Measurements from ENCODE around the gene FBXL22. TPM values are rescaled to one million over a fixed set of nuclear protein-coding genes. Genes with fewer than 3 reads are reported as not detected.

FBXL22 gene
- total RNA-seq, 1 experiment from 2014 or later: 0.17 TPM

DNA sequence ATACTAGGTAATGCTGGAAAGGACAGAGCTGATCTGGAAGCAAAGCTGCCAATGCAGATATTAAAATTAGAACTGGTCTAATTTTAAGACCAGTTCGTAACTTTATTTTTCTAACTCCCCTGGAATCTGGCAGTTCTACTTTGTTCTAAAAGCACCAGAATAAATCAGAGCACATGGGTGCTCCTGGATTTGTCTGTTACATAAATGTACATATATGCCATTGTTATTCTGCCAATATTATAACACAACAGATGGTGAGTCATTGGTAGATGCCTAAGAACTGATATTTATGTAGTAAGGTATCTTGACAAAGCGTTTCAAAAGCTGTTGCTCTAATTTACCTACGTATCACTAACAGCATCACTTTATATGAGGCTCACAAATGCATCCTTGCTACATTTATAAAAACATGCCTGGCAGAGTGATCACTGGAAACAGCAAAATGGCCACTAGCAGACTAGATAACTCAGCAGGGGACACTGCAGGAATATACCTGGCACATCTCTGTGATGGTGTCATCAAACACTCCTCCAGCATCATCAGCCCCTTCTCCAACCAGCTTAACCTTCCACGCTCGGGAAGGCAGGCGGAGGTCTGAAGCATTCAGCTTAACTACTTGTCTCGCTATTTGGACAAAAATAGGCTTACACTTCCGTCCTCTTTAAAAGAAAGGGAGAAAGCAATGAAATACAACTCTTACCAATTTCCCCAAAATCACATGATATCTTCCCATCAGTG is 26.2 kb downstream of the FBXL22 start:
- Histone ChIP-seq H3K4me2 (no peak overlapping the region), H3K9me2 (ENCODE audit: insufficient read depth) (no peaks in the 10 kb centered on the region), H3K27me3 (ENCODE audit: insufficient read depth, low read depth) (no peaks in the 10 kb centered on the region), H3K27ac (no peak overlapping the region), H4K20me1 (ENCODE audit: insufficient read depth) (no peaks in the 10 kb centered on the region), H3F3A (ENCODE audit: insufficient read depth, low read depth) (no peaks in the 10 kb centered on the region), H3K9me3 (ENCODE audit: insufficient read depth, low read depth) (no peaks in the 10 kb centered on the region), H3K4me3 (no peak overlapping the region), H3K79me2 (ENCODE audit: low read depth) (no peaks in the 10 kb centered on the region), H2AFZ (no peak overlapping the region), H3K36me3 (ENCODE audit: low read depth) (no peaks in the 10 kb centered on the region), H3K4me1 (replicated peaks; ENCODE audit: insufficient read depth) (no peaks in the 10 kb centered on the region)
- ChIA-PET POLR2A (ENCODE audit: unreplicated experiment) (no interaction called here), CTCF (interaction anchor here (0.6 kb wide), 1 partner anchor 786 kb away, joined by 3 read pairs; no protein-coding TSS in a partner anchor)
- no TSS peak for BruUV-seq (replicated peaks)
- DNase-seq: no peak
- intact Hi-C loops (cut with micrococcal nuclease; ENCODE audit: unreplicated experiment): no loop called here
- no peak for TF ChIP-seq EZH2 (IDR thresholded peaks at IDR 0.05; ENCODE audit: low read depth)
- TF ChIP-seq, protein P1, sequence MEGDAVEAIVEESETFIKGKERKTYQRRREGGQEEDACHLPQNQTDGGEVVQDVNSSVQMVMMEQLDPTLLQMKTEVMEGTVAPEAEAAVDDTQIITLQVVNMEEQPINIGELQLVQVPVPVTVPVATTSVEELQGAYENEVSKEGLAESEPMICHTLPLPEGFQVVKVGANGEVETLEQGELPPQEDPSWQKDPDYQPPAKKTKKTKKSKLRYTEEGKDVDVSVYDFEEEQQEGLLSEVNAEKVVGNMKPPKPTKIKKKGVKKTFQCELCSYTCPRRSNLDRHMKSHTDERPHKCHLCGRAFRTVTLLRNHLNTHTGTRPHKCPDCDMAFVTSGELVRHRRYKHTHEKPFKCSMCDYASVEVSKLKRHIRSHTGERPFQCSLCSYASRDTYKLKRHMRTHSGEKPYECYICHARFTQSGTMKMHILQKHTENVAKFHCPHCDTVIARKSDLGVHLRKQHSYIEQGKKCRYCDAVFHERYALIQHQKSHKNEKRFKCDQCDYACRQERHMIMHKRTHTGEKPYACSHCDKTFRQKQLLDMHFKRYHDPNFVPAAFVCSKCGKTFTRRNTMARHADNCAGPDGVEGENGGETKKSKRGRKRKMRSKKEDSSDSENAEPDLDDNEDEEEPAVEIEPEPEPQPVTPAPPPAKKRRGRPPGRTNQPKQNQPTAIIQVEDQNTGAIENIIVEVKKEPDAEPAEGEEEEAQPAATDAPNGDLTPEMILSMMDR (conservative IDR thresholded peaks at IDR 0.05): no peak

DNA sequence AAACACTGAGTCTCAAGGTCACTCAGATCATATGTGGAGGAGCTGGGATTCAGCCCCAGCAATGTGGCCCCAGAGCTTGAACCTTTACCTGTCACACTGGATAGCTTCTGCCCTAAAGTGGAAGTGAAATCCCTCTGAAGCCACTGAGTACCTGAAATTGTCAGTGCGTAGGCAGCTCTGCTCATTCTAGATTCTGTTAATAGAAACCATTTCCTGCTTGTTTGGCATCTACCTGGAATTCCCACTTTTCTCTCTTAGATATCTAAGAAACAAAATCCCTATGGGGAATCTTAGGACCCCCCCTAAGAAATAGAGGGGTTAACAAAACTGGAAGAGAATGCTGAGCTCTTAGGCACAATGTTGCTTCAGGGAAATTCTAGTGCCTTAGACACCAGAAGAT is 29.8 kb downstream of the FBXL22 start:
- H3K4me1 ChIP-seq (replicated peaks; ENCODE audit: insufficient read depth): no peaks in the 10 kb centered on the region
- BruUV-seq (replicated peaks): no TSS peak
- TF ChIP-seq EZH2 (IDR thresholded peaks at IDR 0.05; ENCODE audit: low read depth): no peak
- TF ChIP-seq, protein P1 (conservative IDR thresholded peaks at IDR 0.05): no peak
- DNase-seq: no peak
- no peak overlapping the region for H2AFZ ChIP-seq
- H3K9me2 ChIP-seq (ENCODE audit: insufficient read depth): no peaks in the 10 kb centered on the region
- H3K9me3 ChIP-seq (ENCODE audit: insufficient read depth, low read depth): no peaks in the 10 kb centered on the region
- H4K20me1 ChIP-seq (ENCODE audit: insufficient read depth): no peaks in the 10 kb centered on the region
- H3K36me3 ChIP-seq (ENCODE audit: low read depth): no peaks in the 10 kb centered on the region
- CTCF ChIA-PET: interaction anchor here (0.6 kb wide), 1 partner anchor 140 kb away, joined by 4 read pairs; no protein-coding TSS in a partner anchor
- POLR2A ChIA-PET (ENCODE audit: unreplicated experiment): interaction anchor here (0.7 kb wide), 2 partner anchors 319 to 484 kb away, joined by 7 to 15 read pairs; no protein-coding TSS in a partner anchor
- H3K79me2 ChIP-seq (ENCODE audit: low read depth): no peaks in the 10 kb centered on the region
- no peak overlapping the region for H3K4me3 ChIP-seq
- no peak overlapping the region for H3K4me2 ChIP-seq
- no peaks in the 10 kb centered on the region for H3K27me3 ChIP-seq (ENCODE audit: insufficient read depth, low read depth)
- intact Hi-C loops (cut with micrococcal nuclease; ENCODE audit: unreplicated experiment): no loop called here
- no peaks in the 10 kb centered on the region for H3F3A ChIP-seq (ENCODE audit: insufficient read depth, low read depth)
- no peak overlapping the region for H3K27ac ChIP-seq

DNA sequence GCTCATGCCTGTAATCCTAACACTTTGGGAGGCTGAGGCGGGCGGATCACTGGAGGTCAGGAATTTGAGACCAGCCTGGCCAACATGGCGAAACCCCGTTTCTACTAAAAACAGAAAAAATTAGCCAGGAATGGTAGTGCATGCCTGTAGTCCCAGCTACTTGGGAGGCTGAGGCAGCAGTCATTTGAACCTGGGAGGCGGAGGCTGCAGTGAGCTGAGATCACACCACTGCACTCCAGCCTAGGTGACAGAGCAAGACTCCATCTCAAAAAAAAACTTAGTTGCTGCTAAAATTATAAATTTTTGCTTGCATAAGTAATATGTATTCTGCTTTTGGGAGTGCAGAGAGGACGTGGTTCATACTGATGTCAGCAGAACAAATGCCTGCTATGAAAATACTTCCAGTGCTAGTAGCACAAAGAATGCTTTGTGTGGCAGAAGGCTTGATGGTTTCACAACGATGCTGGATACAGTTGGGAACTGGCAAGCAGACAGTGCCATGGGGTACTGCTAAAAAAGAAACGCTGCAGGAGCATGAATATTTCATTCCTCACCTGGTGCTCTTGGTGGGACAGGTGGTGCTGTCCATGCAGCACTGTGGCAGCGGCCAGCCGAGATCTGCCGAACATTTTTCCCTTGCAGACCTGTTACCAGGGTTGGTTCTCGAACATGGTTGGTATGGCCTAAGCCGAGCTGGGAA is 31.1 kb downstream of the FBXL22 start:
- Histone ChIP-seq H3K27ac (no peak overlapping the region), H3K9me2 (ENCODE audit: insufficient read depth) (no peaks in the 10 kb centered on the region), H3K79me2 (ENCODE audit: low read depth) (no peaks in the 10 kb centered on the region), H3K36me3 (ENCODE audit: low read depth) (no peaks in the 10 kb centered on the region), H3K4me3 (no peak overlapping the region), H3K27me3 (ENCODE audit: insufficient read depth, low read depth) (no peaks in the 10 kb centered on the region), H3K9me3 (ENCODE audit: insufficient read depth, low read depth) (no peaks in the 10 kb centered on the region), H3F3A (ENCODE audit: insufficient read depth, low read depth) (no peaks in the 10 kb centered on the region), H3K4me2 (no peak overlapping the region), H3K4me1 (replicated peaks; ENCODE audit: insufficient read depth) (no peaks in the 10 kb centered on the region), H4K20me1 (ENCODE audit: insufficient read depth) (no peaks in the 10 kb centered on the region), H2AFZ (no peak overlapping the region)
- no peak for DNase-seq
- ChIA-PET POLR2A (ENCODE audit: unreplicated experiment) (no interaction called here), CTCF (no interaction called here)
- TF ChIP-seq EZH2 (IDR thresholded peaks at IDR 0.05; ENCODE audit: low read depth): no peak
- TF ChIP-seq, protein P1 (conservative IDR thresholded peaks at IDR 0.05): no peak
- no TSS peak for BruUV-seq (replicated peaks)
- intact Hi-C loops (cut with micrococcal nuclease; ENCODE audit: unreplicated experiment): no loop called here

Measured in PC-9 (cell line).